Bronchus fibroblast of lung (primary cell): Measurements from ENCODE around the gene BEST1. TPM values are rescaled to one million over a fixed set of nuclear protein-coding genes. Genes with fewer than 3 reads are reported as not detected.

ENCODE experiments used
- total RNA-seq: library from RNA; depleted of rRNA; stranded (reverse); fragments of >200 nt; gene quantifications from 2 replicates; pipeline ENCODE4 v1.2.3, GENCODE V29; 2015

BEST1 gene
- total RNA-seq: 1.7 and 2.2 TPM in 2 replicates

GRCh38 chr11:61950035-61950547 is at the start of gene BEST1:
TSS of gene BEST1 (plus strand) at chr11:61950351. CDS start at chr11:61951807, 1,456 bp downstream.

DNA sequence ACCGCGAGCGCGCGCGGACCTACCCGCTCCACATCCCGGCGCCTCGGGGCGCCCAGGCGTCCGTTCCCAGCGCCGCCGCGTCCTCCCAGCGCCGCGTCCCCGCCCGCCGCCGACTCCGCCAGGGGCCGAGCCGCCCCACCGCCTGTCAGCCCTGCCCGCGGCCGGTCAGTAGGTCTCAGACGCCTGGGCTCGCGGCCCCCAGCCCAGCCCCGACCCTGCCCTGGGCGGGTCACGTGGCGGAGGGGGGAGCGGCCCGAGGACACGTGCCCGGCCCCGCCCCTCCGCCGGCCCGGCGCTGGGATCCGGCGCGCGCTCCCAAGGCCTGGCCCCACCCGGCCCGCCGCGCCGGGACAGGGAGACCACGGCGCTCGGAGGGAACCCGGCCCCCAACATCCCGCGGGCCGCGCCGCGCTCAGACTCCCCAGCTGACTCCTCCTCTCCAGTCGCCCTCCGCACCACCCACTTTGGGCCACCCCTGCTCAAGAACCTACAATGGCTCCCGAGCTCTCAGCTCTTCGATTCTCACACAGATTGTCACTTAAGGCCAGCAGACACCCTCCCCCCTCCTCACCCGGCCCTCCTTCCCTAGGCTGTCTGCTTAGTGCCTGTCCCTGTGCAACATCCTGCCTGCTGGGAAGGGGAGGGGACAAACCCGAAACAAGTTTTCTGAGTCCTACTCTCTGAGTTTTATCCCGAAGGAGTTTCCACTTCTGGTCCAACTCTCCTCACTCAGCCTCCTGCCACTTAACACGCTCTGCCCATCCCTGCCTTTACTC is 32.6 kb upstream of the BEST1 start, which contains the start of gene RAB3IL1:
Gene RAB3IL1 (minus strand): TSS at position 233 of the 776 bp plus-strand sequence. CDS start 199 bp downstream, at position 34.

GRCh38 chr11:61967116-61967923 is 17.2 kb downstream of the BEST1 start, which contains the start of gene FTH1:
TSS of gene FTH1 (minus strand) at chr11:61967634. CDS start at chr11:61967425, 209 bp downstream.

Other genes starting within 250 kb of the BEST1 start
- gene MYRF, start 197.7 kb upstream of the BEST1 start, total RNA-seq: 3.3 and 3.5 TPM in 2 replicates
- 62.5 and 77.2 TPM in 2 replicates for gene TMEM258, start 157.8 kb upstream of the BEST1 start, total RNA-seq
- gene FEN1, start 157.4 kb upstream of the BEST1 start, total RNA-seq: 42.9 and 47.1 TPM in 2 replicates
- 171 and 182 TPM in 2 replicates for gene FADS1, start 133.3 kb upstream of the BEST1 start, total RNA-seq
- gene FADS2, start 122.1 kb upstream of the BEST1 start, total RNA-seq: 953 and 987 TPM in 2 replicates
- gene FADS3, start 58.8 kb upstream of the BEST1 start, total RNA-seq: 49.6 and 53.8 TPM in 2 replicates
- 0.89 and 3.0 TPM in 2 replicates for gene RAB3IL1, start 32.8 kb upstream of the BEST1 start, total RNA-seq
- 569 and 797 TPM in 2 replicates for gene FTH1, start 17.3 kb downstream of the BEST1 start, total RNA-seq
- 53.6 and 60.4 TPM in 2 replicates for gene INCENP, start 173.7 kb downstream of the BEST1 start, total RNA-seq
- gene SCGB1D1, start 239.9 kb downstream of the BEST1 start, total RNA-seq: not detected in 2 replicates